HG03558 (cell line): Measurements from ENCODE around the gene TMTC4.
"Not testable (repeated sequence)": the region's sequence is repeated elsewhere in the genome, so short reads cannot be mapped to it uniquely, and the experiment has no call there.

Source experiments
- ATAC-seq: cut with Tn5 transposase; IDR thresholded peaks from one replicate; pipeline ENCODE4 v1.9.1; 2021; ENCODE audit warnings: moderate number of reproducible peaks; ENCODE audit not compliant: unreplicated experiment; ENCODE audit errors: extremely low read depth

The TMTC4 gene, protein sequence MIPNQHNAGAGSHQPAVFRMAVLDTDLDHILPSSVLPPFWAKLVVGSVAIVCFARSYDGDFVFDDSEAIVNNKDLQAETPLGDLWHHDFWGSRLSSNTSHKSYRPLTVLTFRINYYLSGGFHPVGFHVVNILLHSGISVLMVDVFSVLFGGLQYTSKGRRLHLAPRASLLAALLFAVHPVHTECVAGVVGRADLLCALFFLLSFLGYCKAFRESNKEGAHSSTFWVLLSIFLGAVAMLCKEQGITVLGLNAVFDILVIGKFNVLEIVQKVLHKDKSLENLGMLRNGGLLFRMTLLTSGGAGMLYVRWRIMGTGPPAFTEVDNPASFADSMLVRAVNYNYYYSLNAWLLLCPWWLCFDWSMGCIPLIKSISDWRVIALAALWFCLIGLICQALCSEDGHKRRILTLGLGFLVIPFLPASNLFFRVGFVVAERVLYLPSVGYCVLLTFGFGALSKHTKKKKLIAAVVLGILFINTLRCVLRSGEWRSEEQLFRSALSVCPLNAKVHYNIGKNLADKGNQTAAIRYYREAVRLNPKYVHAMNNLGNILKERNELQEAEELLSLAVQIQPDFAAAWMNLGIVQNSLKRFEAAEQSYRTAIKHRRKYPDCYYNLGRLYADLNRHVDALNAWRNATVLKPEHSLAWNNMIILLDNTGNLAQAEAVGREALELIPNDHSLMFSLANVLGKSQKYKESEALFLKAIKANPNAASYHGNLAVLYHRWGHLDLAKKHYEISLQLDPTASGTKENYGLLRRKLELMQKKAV

DNA sequence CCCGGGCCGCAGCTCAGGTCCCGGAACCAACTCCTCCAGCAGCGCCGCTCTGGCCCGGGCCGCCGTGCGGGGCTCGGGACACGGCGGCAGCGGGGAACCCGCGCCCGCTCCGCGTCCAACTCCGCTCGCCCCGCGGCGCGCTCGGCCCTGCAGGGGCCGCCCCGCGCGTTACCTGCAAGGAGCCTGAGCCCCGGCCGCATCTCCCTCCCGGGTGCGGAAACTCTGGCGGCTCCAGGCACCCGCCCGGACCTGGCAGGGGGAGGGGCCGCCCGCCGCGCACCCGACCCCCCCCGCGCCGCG lies at the start of gene TMTC4:
TSS of gene TMTC4 (minus strand) at position 224 of the 300 bp plus-strand sequence. CDS start 4,433 bp downstream, outside the sequence.
- ATAC-seq: peak; percentile 18

DNA sequence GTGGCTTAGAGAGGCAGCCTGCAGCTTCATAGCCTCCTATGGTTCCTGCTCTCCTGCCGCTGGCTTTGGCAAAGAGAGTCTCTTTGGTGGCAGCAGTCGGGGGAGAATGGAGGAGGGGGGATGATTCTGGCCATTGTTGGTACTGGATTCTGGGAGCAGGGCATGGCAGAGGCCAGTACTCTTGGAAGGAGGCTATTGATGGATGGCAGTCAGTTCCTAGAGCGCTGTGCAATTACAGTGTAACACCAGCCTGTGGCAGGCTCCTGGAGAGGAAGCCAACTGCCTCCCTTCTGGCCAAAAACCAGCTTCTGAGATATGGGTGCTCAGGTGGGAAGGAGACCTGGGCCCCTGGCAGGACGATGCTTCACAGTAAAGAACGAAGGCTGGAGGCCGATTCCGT lies 47.9 kb upstream of the TMTC4 start:
- no peak for ATAC-seq

- ATAC-seq: no peak
Observed at GRCh38 chr13:100721885-100722512, 47.4 kb upstream of the TMTC4 start.

GRCh38 chr13:100715604-100716003 lies 41.0 kb upstream of the TMTC4 start:
- ATAC-seq: no peak

GRCh38 chr13:100714478-100714877 lies 39.9 kb upstream of the TMTC4 start:
- no peak for ATAC-seq

DNA sequence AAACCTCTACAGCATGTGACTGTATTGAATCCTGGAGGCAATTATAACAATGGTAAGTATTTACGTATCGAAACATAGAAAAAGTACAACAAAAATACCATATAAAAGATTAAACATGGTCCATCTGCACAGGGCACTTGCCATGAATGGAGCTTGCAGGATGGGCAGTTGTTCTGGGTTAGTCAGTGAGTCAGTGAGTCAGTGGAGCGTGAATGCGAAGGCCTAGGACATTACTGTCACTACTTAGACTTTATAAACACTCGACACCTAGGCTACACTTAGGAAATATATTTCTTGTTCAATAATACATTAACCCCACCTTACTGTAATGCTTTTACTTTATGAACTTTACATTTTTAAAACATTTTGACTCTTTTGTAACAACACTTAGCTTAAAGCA lies 35.6 kb upstream of the TMTC4 start:
- no peak for ATAC-seq

- no peak for ATAC-seq
Observed at GRCh38 chr13:100707818-100708740, 33.5 kb upstream of the TMTC4 start.

- ATAC-seq: not testable (repeated sequence)
Observed at GRCh38 chr13:100698331-100698730, 23.7 kb upstream of the TMTC4 start.

- no peak for ATAC-seq
Observed at GRCh38 chr13:100695509-100695773, 20.8 kb upstream of the TMTC4 start.

GRCh38 chr13:100694722-100695508 lies 20.3 kb upstream of the TMTC4 start:
- no peak for ATAC-seq

- ATAC-seq: no peak
Observed at GRCh38 chr13:100689191-100689590, 14.6 kb upstream of the TMTC4 start.

- ATAC-seq: no peak
Observed at GRCh38 chr13:100680131-100680530, 5.5 kb upstream of the TMTC4 start.

- ATAC-seq: not testable (repeated sequence)
Observed at GRCh38 chr13:100677128-100677527, 2.5 kb upstream of the TMTC4 start.

DNA sequence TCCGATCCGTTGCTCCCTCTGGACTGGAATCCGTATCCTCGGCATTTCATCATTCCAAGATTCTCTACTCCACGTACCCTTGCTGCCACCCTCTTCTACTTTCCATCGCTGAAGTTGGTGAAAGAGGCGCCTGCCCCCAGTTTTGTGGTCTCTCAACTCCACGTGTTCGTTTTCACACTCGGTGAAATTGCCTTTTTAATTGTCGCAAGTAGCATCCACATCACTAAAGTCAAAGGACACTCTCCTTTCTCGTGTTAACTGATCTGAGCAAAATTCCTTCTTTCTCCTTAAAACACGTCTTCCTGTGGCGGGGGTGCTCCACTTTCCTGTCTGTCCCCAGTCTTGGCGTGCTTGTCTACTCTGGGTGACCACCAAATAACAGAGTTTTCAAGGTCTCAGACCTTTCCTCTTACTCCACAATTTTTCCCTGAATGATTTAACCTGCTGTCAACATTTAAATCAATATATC lies 1.1 kb upstream of the TMTC4 start:
- ATAC-seq: no peak

- peak; percentile 91 for ATAC-seq
Observed at GRCh38 chr13:100674872-100675660, 471 bp upstream of the TMTC4 start.

DNA sequence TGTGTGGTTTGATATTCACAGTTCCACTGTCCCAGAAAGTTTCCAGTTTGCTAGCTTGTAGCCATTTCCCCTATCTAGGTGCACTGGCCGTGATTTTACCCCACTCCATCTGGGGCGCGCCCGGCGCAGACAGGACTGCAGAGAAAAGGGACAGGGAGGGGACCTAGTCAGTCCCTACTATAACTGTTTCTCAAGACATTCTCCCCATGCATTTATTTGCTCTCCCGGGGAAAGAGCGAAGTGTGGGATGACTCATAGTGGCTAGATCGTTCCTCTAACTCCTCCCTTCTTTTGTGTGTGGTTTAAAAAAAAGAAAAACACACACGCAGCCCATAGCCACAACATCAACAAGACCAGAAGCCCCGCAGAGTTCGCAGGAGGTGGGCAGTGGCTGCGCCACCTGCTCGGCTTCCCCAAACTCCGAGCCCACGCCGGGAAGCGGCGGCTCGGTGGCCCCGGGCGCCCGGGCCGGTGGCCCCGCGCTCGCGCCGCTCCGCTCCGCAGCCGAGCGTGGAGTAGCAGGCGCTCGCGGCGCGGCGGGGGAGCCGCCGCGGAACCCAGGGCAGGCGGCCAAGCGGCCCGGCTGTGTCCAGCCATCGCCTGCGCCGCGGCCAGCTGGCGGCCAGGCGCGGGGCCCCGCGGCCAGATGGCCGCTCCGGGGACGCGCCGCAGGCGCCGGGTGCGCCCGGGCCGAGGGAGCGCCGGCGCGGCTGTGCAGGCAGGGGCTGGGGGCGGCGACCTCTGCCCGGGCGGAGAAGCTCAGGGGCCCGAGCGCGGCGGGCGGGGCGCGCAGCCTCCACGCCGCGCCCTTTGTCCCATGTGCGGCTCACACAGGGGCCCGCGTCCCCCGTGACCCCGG lies 653 bp downstream of the TMTC4 start:
- ATAC-seq: peak; percentile 17

DNA sequence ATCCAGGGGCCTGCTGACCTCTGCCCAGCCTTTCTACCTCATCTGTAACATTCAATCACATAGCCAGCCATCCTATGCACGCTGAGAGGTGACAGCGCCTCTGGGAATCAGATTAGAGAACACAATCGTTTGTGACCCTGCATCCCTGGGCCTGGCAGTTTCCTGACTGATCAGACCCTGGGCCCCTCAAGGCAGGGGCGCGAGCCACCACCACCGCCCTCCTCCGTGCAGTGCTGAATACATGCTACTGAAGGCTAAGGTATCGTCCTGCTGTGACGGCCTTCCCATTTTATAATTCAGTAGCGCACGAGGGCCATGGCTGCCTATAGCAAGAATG lies 1.3 kb downstream of the TMTC4 start:
- no peak for ATAC-seq
